ENCODE results near the gene ST3GAL4.

DNA sequence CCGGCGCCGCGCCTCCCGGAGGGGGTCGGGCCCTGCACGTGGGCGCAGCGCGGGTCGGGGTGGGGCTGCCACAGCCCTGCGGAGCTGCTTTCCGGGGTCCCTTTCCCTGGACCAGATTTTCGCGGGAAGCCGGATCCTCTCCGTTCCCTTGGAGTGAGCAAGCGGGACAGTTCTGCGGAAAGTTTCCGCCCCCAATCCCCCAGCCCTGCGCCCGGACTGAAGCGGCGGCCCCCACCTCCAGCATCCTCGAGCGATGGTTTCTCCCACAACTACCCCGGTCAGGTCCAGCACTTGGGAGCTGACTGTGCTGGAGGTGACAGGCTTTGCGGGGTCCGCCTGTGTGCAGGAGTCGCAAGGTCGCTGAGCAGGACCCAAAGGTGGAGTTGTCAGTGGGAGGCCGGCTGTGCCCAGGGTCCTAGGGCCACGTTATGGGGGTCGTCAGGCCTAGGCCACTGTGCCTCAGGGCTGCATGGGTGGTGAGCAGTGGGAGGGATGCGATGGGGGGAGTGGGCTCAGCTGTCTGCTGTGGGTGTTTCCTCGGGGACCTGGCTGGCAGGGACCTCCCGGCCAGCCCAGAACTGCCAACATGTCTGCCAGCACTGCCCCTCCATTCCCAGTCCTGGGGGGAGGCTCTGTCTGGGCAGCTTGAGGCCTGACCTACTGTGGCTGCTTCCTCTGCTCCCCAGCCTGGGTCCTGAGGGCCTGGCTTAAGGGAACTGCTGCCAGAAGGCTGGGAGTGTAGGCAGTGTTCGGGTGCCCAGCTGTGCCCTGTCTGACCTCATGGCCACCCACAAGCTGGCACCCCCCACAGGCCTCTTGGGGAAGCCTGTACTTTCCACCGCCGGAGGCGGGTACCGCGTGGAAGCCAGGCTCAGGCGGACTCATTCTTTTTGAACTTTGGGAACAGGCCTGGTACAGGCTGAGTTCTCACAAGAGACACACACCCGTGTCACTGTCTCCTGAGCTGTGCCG is 726 bp downstream of the ST3GAL4 start:
- no peak for TF ChIP-seq CTCF (IDR thresholded peaks at IDR 0.05 in 2 of 3, conservative IDR thresholded peaks at IDR 0.05 in 1 of 3; ENCODE audit: borderline replicate concordance in 1 of 3, insufficient read depth in 1 of 3, low read depth in 2 of 3, low read length in 2 of 3)
- TF ChIP-seq TCF7L2 (IDR thresholded peaks at IDR 0.05; ENCODE audit: borderline replicate concordance, extremely low read depth, insufficient read depth, insufficient read length): no peak

All from HCT116 (cell line).